ENCODE results near the gene MUC21. TPM values are rescaled to one million over a fixed set of nuclear protein-coding genes. Genes with fewer than 3 reads are reported as not detected.
A peak's percentile ranks its signal among the peaks of the same experiment; 100 is the strongest.
"Not testable (repeated sequence)": the region's sequence is repeated elsewhere in the genome, so short reads cannot be mapped to it uniquely, and the experiment has no call there.

The MUC21 gene
- total RNA-seq, 1 donor from 2014 or later: not detected

DNA sequence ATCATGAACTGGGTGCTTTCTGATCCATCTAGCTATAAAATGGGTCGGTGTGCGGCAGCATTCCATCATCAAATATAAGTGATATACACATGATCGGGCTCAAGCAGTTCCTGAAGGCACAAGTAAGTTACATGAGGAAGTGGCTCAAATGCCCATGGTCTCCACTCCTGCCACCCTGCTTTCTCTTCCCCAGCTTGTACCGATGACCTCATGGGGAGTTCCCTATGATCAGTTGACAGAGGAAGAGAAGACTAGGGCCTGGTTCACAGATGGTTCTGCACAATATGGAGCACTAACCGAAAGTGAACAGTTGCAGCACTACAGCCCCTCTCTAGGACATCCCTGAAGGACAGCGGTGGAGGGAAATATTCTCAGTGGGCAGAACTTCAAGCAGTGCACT, 14.3 kb upstream of the MUC21 start:
- not testable (repeated sequence) for DNase-seq (ENCODE audit: low spot score)

DNA sequence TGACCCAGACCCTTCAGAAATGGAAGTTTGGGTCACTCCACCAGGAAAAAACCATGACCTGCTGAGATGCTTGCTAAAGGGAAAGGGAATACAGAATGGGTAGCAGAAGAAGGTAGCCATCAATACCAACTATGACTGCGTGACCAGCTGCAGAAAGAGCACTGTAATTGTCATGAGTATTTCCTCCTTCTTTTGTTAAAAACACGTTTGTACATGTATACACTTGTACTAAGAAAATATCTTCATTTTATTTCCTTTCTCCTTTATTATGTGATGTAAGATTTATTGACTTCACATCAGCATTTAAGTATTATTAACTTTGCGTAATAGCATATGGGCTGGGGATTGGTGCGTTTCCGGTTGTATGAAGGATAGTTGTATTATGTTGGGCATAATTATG, 12.6 kb upstream of the MUC21 start:
- no peak for DNase-seq (ENCODE audit: low spot score)

DNA sequence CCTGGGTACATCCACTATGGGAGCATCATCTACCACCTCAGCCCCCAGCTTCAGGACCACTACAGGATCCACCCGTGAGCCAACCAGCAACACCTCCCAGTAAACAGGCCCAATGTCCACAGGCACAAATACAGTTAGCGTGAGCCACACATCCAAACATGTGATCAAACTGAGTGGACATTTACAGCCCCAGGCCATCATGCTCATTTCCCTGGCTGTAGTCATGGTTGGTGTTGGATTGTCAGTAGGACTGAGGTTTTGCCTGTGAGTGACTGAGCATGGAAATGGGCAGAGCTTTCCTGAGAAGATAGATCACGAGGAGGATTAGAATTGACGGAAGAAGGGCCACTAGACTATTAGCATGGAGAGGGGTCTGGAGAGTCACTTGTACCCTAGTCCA, 10.7 kb upstream of the MUC21 start:
- no peak for DNase-seq (ENCODE audit: low spot score)

DNA sequence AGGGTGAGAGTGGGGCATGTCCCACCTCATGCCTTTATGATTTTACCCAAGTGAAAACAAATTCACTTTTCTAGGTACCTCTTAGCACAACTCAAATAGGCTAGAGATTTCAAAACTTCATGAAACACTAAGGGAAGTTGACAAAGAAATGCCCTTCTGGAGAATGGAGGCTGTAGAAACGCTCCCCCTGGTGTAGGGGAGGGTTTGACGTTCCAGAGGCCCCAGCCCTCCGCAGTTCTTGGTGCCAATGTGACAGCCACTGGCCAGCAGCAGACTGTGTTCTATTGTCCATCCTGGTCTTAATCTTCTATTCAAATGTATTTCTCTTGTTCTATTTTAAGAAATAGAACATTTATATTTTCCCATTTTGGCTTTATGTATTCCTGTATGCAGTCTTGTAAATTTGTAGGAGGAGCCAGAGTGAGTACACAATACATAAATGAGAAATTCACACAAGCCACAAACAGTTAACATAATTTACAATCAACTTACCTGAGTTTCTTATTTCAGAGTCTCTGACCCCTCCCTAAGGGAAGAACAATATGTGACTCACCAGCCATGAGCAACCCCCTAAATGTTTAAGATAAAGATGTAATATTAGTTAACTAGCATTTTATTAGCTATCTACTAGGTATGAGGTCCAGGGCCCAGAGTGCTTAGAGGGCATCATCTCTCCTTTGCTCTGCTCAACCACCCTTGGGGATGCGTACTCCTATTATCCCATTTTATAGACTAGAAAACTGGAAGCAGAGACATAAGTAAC, 8.8 kb upstream of the MUC21 start:
- DNase-seq (ENCODE audit: low spot score): no peak

DNA sequence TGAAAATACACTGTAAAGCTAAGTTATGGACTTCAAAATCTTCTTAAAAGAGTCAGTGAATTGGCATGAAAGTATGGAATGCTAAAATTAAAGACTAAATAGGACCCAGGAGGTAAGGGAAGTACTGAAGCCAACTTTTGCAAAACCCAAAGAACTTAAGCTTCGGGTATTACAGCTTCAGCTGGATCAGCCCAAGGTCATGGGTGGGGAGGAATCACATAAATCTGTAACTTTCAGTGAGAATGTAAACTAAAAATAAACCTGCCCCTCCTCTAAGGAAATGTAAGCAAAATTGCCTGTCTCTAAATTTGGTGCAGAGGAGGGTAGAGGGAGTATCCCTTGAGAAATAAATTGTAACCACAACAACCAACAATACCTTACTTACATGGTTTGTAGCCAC, 4.4 kb upstream of the MUC21 start:
- DNase-seq (ENCODE audit: low spot score): peak; percentile 86

DNA sequence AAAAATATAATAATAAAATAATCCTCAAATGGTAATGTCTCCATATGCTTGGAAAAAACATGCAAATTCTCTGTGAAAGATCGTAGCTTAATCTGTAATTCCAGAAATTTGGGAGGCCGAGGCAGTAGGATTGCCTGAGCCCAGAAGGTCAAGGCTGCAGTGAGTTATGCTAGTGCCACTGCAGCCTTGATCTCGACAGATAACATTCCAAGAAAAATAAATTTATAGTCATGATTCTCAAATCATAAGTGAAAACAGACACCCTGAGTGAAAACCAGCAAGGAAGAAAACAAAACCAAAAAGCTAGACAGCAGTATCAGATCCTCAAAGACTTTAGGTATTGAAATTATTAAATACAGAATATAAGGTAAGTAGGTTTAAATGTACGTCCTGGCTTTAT, 3.8 kb upstream of the MUC21 start:
- DNase-seq (ENCODE audit: low spot score): no peak

DNA sequence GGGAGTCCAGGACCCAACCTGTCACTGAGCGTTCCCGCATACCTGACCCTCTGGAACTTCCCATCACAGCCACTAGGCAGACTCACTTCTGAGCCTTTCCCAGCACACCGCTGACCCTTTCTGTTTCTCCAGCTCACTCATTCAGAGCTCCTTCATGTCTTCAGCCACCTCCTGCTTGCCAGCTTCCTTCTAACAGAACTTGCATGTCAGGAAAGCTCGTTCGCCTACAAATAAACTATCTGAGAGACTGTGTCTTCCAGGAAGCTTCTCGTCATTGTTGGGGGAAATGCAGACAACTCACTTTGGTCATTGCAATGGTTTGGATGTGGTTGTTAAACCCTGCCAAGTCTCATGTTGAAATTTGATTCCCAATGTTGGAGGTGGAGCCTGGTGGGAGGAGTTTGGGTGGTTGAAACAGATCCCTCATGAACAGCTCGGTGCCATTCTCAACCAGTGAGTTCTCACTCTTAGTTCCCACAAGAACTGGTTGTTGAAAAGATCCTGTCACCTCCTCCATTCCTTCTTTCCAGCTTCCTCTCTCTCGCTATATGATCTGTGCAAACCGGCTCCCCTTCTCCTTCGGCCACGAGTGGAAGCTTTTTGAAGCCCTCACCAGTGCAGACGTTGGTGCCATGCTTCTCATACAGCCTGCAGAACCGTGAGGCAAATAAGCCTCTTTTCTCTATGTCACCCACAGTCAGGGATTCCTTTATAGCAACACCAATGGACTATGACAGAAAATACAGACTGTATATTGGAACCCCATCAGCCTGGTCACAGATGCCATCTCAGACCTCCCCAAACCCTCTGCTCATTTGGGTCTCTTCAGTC, 1.4 kb upstream of the MUC21 start:
- DNase-seq (ENCODE audit: low spot score): peak; percentile 80

DNA sequence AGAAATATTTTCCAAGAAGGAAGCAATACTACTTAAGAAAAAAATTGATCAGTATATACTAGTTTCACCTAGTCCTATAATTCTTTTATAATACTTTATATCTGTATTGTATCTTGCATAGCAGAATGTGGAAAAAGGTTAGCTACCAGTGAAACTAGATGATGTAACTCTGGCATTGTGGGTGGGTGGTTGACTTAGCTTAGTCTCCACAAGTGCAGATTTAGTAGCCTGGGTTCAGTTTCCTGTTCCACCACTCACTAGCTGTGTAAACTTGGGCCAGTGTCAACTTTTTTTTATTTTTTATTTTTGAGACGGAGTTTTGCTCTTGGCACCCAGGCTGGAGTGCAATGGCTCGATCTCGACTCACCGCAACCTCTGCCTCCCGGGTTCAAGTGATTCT, 2.0 kb downstream of the MUC21 start:
- DNase-seq (ENCODE audit: low spot score): no peak

DNA sequence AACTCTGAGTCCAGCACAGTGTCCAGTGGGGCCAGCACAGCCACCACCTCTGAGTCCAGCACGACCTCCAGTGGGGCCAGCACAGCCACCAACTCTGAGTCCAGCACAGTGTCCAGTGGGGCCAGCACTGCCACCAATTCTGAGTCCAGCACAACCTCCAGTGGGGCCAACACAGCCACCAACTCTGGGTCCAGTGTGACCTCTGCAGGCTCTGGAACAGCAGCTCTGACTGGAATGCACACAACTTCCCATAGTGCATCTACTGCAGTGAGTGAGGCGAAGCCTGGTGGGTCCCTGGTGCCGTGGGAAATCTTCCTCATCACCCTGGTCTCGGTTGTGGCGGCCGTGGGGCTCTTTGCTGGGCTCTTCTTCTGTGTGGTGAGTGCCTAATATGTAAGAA, 3.8 kb downstream of the MUC21 start:
- no peak for DNase-seq (ENCODE audit: low spot score)

DNA sequence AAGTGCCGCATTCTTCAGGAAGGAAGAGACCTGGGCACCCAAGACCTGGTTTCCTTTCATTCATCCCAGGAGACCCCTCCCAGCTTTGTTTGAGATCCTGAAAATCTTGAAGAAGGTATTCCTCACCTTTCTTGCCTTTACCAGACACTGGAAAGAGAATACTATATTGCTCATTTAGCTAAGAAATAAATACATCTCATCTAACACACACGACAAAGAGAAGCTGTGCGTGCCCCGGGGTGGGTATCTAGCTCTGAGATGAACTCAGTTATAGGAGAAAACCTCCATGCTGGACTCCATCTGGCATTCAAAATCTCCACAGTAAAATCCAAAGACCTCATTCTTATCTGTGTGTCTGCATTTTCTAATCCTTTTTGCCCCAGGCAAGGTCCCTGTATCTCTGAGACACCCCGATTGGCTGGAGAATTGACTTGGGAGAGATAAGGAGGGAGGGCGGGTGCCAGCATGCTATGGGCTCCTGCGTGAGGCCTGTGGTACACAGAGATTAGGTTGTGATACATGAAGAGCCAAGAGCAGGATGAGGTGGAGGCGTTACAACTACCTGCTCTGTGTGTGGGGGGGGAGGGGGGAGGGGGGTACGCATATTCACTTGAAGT, 4.8 kb downstream of the MUC21 start:
- DNase-seq (ENCODE audit: low spot score): peak; percentile 63

DNA sequence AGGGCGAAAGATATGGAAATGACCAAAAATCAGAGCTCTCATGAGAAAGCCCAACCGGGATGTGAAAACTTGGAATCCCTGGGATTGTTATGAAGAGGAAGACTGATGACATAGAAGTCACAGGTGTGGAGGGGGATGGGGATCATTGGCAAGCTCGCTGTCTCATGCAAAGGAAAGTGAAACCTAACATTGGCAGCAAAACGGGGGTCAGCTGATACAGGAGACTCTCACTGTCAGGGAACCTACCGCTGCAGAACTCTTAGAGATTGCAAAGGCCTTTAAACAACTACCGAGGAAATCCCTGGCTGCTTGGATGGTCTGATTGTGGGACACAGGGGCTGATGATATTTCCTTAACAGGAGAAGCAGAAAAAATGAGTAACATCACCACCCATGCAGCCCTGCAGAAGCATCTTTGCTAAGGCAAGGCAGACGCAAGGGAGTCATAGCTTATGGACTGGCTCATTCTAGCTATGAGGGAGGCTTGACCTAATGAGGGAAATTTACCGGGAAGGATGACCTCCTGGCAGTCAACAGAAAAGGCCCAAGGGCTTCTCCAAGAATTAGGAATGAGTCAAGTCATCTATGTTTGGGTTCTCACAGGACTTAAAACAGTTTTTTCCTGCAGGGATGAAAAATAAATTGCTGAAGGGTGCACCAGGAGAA, 7.0 kb downstream of the MUC21 start:
- DNase-seq (ENCODE audit: low spot score): no peak

DNA sequence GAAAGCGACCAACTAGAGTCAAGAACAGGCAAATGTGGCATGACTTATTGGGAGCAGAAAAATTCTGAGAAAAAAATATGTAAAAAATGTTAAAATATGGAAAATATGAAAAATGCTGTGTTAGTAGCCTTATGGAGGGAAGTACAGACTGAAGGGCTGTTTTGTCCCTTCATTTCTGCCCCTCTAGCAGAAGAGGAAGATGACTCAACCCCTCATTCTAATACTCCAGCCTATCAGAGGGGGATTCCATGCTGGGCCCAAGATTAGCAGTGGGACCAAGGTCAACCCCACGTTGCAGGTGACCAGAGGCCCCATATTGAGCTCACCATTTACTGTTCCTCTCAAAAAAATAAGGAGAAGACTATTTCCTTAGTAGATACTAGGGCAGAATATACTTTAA, 8.4 kb downstream of the MUC21 start:
- no peak for DNase-seq (ENCODE audit: low spot score)

DNA sequence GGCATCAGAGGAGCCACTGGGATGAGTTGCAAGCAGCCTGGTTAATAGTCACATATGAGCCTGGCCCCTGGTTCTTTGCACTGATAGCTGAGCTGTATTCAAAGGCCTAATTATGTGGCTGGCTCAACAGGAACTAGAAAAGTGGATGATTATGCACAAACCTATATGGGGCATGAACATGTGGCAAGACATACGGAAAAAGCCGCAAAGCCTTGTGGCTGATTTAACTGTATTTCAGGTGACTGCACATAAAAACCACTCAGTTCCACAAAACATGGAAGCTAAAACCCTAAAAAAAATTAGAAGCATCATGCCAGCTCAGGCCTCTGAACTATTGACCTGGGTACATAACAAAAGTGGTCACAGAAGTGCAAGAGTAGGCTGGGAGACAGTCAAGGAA, 13.8 kb downstream of the MUC21 start:
- no peak for DNase-seq (ENCODE audit: low spot score)

DNA sequence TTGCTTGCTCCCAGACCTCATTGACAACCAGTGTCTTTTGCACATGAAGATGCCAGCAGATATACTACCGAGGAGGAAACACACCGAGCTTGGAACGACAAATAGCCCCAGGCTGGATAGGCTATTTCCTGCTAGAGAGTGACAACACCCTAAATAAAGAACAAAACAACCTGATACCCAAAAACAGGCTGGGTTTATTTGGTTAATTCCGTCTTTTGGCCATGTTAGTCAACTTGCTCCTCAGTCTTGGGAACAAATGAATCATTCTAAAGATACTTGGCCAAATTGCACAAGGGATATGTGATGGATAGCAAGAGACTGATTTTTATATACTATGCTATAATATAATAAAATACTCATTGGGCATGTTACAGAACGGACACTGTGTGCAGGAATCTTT, 15.3 kb downstream of the MUC21 start:
- no peak for DNase-seq (ENCODE audit: low spot score)

DNA sequence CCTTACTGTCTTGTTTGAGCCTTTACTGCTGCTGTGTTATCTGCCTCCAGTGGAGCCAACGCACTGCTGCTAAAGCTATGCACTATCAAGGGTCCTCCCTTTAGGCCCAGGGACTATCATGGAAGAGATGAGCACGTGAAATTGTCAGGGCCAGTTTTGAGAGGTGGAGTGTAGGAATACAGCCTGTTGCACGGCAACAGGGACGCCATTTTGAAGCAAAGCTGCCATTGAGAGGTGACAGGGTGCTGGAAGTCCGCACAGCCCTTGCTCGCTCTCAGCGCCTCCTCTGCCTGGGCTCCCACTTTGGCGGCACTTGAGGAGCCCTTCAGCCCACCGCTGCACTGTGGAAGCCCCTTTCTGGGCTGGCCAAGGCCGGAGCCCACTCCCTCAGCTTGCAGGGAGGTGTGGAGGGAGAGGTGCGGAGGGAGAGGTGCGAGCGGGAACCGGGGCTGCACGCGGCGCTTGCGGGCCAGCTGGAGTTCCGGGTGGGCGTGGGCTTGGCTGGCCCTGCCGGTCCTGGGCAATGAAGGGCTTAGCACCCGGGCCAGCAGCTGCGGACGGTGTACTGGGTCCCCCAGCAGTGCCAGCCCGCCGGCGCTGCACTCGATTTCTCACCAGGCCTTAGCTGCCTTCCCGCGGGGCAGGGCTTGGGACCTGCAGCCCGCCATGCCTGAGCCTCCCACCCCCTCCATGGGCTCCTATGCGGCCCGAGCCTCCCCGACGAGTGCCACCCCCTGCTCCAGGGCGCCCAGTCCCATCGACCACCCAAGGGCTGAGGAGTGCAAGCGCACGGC, 16.7 kb downstream of the MUC21 start:
- not testable (repeated sequence) for DNase-seq (ENCODE audit: low spot score)

DNA sequence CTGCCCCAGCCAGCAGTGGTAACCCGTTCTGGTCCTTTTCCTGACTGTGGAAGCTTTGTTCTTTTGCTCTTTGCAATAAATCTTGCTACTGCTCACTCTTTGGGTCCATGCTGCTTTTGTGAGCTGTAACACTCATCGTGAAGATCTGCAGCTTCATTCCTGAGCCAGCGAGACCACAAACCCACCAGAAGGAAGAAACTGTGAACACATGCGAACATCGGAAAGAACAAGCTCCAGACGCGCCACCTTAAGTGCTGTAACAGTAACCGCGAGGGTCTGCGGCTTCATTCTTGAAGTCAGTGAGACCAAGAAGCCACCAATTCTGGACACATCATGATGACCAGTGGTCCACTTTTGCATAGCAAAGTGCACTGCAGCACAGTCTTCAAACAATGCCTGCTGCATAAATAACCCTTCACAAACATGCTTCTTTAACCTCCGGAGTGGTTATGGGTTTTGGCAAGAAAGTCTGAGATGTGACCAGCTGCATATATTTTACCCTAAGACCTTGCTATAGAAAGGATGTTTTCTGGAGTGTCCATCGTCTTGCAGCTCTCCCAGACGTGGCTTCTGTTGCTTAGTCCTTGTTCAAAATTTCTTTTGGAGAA, 17.9 kb downstream of the MUC21 start:
- no peak for DNase-seq (ENCODE audit: low spot score)

DNA sequence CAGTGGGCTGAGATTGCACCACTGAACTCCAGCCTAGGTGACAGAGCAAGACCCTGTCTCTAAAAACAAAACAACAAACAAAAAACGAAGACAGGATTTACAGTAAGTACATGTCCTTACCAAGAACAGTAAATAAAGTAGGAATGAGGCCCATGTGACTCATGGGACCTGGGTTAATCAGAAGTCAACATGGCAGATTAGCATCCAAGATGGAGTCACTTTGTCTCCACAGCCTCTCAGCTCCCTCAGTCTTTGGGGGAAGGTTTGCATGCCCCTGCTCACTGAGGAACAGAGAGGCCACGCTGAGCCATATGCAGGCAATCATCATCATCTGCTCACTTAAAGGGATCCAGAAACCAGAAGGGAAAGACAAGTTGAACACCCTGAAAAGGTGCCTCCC, 19.0 kb downstream of the MUC21 start:
- no peak for DNase-seq (ENCODE audit: low spot score)

DNA sequence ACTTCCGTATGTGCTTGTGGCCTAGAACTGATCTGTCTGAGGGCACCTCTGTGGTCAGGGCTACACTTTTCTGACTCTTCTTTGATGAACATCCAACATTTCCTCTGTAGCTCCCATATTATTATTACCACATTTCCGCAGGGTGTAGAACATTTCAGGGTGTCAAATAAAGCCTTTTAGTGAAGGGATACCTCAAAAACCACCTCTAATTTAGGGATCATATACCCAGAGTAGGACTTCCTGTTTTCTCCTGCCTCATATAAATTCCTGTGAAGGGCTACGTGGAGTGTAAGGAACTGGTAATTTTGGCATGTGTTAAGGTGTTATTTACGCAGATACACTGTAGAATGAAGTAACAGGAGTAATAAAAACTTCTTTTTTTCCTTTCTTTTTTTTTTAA, 21.3 kb downstream of the MUC21 start:
- DNase-seq (ENCODE audit: low spot score): no peak

DNA sequence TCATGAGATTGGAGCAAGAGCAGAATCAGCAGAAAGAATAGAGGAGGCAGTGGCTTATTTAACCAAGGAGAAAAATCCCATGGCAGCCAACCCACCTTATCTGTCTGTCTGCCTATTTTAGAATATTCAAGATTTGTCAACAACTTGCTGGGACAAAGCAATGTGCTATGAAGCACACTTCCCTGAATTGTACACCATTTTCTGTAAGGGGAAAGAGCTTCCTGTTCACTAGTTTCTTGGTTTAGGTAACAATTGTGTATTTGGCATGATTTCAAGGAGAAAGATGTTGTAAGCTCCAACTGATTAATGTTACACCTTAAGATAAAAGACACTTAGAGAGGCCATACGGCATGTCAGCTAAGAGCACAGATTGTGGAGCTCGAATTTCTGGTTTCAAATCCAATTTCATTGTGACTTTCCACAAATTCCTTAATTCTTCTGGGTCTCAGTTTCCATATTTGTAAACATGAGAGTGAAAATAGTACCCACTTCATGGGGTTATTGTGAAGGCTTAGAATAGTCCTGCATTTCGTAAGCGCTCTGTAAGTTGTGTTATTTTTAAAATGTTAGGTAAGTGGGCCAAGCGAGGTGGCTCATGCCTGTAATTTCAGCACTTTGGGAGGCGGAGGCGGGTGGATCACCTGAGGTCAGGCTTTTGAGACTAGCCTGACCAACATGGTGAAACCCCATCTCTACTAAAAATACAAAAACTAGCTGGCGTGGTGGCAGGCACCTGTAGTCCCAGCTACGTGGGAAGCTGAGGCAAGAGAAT, 21.9 kb downstream of the MUC21 start:
- DNase-seq (ENCODE audit: low spot score): no peak

DNA sequence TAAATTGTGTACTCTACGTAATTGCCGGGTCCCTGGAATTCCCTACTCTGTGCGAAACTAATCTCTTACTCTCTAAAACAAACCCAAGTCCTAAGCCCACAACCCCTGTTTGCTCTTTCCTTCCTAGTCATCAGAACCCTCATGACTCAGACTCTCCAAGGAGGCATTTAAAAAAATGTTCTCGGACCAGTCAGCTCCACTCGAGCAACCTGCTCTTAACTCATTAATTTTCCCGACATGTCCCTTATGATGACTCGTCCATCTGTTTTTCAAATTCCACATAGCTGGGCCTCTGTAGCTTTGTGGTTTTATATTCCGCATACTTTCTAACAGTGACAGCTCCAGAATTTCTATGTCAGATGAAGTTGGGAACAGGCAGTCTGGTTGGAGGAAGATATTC, 24.2 kb downstream of the MUC21 start:
- DNase-seq (ENCODE audit: low spot score): peak; percentile 43
